Thoracic aorta (tissue), 2 donors: ENCODE results near the gene PLAAT3. TPM values are rescaled to one million over a fixed set of nuclear protein-coding genes. Genes with fewer than 3 reads are reported as not detected.

Experiments used
- ATAC-seq: fragments of 150-250 bp; one replicate; pipeline ENCODE4 v1.8.0; 2017; ENCODE audit warnings: low read depth; ENCODE audit not compliant: insufficient number of reproducible peaks, low FRiP score
- DNase-seq: peaks from one replicate; pipeline ENCODE4 v3.0.0-alpha.2; 2020; ENCODE audit warnings: low spot score
- H3K27ac ChIP-seq, 2 donors: fragments of 200-600 bp; sonication (generic); 1 replicate in 1 of 2; 2 replicates in 1 of 2; pipeline ENCODE4 v1.5.1; 2016; ENCODE audit warnings: mild to moderate bottlenecking in 2 of 2, moderate library complexity in 2 of 2
- H3K27me3 ChIP-seq: fragments of 200-600 bp; sonication (generic); replicated peaks from 2 replicates; pipeline ENCODE4 v1.6.0; 2016; ENCODE audit warnings: mild to moderate bottlenecking; ENCODE audit not compliant: insufficient read depth
- H3K36me3 ChIP-seq: fragments of 200-600 bp; sonication (generic); one replicate; pipeline ENCODE4 v1.5.1; 2016
- H3K4me1 ChIP-seq, 2 donors: fragments of 200-600 bp; sonication (generic); 1 replicate in 1 of 2; 2 replicates in 1 of 2; pipeline versions ENCODE4 v1.5.1 to v1.6.0; 2016; ENCODE audit warnings: low read depth in 2 of 2, mild to moderate bottlenecking in 1 of 2; ENCODE audit not compliant: control insufficient read depth in 1 of 2
- H3K4me3 ChIP-seq: fragments of 200-600 bp; sonication (generic); 2 replicates; pipeline ENCODE4 v1.5.1; 2016; ENCODE audit warnings: mild to moderate bottlenecking
- H3K9me3 ChIP-seq: fragments of 200-600 bp; sonication (generic); 2 replicates; pipeline ENCODE4 v1.5.1; 2016
- CTCF ChIP-seq: fragments of 200-600 bp; sonication (generic); IDR thresholded peaks from one replicate; pipeline ENCODE4 v1.5.1; 2019; ENCODE audit warnings: antibody characterized with exemption
- total RNA-seq, 2 donors: library from RNA; depleted of rRNA; stranded (reverse); fragments of >200 nt; gene quantifications; one replicate each; pipeline versions ENCODE4 v1.1.0 to v1.2.3, GENCODE V29; 2016

Gene PLAAT3
- total RNA-seq, 2 donors from 2014 or later, result 29.5 to 48.7 TPM

- no peak for DNase-seq
- TF ChIP-seq CTCF, result no peak
- no peak for ATAC-seq
- Histone ChIP-seq H3K27ac (no peak overlapping the region), H3K27me3 (no peaks in the 10 kb centered on the region), H3K4me3 (no peak overlapping the region), H3K4me1 (peaks cover 11 to 15% of the 10 kb centered on the region in 2 donors), H3K36me3 (no peaks in the 10 kb centered on the region), H3K9me3 (no peaks in the 10 kb centered on the region)
Observed at GRCh38 chr11:63527667-63528066, 86.6 kb downstream of the PLAAT3 start.

Other genes starting within 250 kb of the PLAAT3 start
- not detected for gene SLC22A9, start 244.6 kb downstream of the PLAAT3 start, total RNA-seq
- 1 to 10 TPM in 1 of 2 donors, under 1 TPM in 1; 0.49 to 1.8 TPM for gene PLAAT5, start 123.3 kb downstream of the PLAAT3 start, total RNA-seq
- under 1 TPM in 1 of 2 donors, not detected in 1; 0.54 TPM for gene LGALS12, start 108.3 kb downstream of the PLAAT3 start, total RNA-seq
- 10 to 100 TPM; 19.2 to 20.4 TPM for gene PLAAT4, start 77.6 kb downstream of the PLAAT3 start, total RNA-seq
- gene PLAAT2, start 51.1 kb downstream of the PLAAT3 start, total RNA-seq, result not detected
- 100 to 1,000 TPM; 188 to 192 TPM for gene ATL3, start 56.9 kb upstream of the PLAAT3 start, total RNA-seq
- gene RTN3, start 67.1 kb upstream of the PLAAT3 start, total RNA-seq, result 10 to 100 TPM; 75.1 to 91.1 TPM
- 10 to 100 TPM; 21.2 to 27.5 TPM for gene ZFTA, start 154.3 kb upstream of the PLAAT3 start, total RNA-seq
- gene SPINDOC, start 199.0 kb upstream of the PLAAT3 start, total RNA-seq, result 10 to 100 TPM; 14.8 to 16.4 TPM
- gene MARK2, start 224.7 kb upstream of the PLAAT3 start, total RNA-seq, result 10 to 100 TPM; 20.2 to 25.5 TPM